ENCODE results near the gene CYTH1.

DNA sequence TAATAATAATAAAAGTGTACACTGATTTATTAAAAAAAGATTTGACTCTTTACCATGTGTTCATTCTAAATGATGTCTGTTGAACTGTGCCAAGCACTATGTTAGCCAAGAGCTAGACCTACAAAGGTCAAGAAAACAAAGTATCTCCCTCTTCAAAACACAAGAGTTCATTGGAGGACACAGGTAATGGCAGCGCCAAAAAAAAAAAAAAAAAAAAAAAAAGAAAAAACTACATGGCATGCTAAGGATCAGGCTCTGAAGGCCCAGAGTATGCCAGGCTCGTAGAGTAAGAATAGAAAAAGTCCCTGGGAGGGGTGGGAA, 35.2 kb downstream of the CYTH1 start:
- TF ChIP-seq GABPA (IDR thresholded peaks at IDR 0.05; ENCODE audit: low read depth) (no peak), NR2C2 (IDR thresholded peaks at IDR 0.05; ENCODE audit: borderline replicate concordance, control insufficient read depth, insufficient read length, low read depth) (no peak), POLR2A (IDR thresholded peaks at IDR 0.05; ENCODE audit: low read depth, low read length) (no peak), NR2C1 (IDR thresholded peaks at IDR 0.05) (no peak), SMC3 (IDR thresholded peaks at IDR 0.05; ENCODE audit: borderline replicate concordance, low read length) (no peak), TCF12 (IDR thresholded peaks at IDR 0.05; ENCODE audit: low read depth, low read length) (no peak), RAD51 (IDR thresholded peaks at IDR 0.05) (no peak), POLR2AphosphoS5 (IDR thresholded peaks at IDR 0.05; ENCODE audit: low read length) (no peak), RAD21 (IDR thresholded peaks at IDR 0.05; ENCODE audit: insufficient read depth, low read depth, low read length) (no peak), CHD1 (IDR thresholded peaks at IDR 0.05; ENCODE audit: low read depth, low read length) (no peak), MEF2A (IDR thresholded peaks at IDR 0.05; ENCODE audit: insufficient read depth, low read depth, low read length) (no peak)
- TF ChIP-seq, protein P1, sequence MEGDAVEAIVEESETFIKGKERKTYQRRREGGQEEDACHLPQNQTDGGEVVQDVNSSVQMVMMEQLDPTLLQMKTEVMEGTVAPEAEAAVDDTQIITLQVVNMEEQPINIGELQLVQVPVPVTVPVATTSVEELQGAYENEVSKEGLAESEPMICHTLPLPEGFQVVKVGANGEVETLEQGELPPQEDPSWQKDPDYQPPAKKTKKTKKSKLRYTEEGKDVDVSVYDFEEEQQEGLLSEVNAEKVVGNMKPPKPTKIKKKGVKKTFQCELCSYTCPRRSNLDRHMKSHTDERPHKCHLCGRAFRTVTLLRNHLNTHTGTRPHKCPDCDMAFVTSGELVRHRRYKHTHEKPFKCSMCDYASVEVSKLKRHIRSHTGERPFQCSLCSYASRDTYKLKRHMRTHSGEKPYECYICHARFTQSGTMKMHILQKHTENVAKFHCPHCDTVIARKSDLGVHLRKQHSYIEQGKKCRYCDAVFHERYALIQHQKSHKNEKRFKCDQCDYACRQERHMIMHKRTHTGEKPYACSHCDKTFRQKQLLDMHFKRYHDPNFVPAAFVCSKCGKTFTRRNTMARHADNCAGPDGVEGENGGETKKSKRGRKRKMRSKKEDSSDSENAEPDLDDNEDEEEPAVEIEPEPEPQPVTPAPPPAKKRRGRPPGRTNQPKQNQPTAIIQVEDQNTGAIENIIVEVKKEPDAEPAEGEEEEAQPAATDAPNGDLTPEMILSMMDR (IDR thresholded peaks at IDR 0.05 in 2 of 3, conservative IDR thresholded peaks at IDR 0.05 in 1 of 3; ENCODE audit: control insufficient read depth in 2 of 3, extremely low read depth in 1 of 3, insufficient read depth in 1 of 3, low read depth in 3 of 3, low read length in 3 of 3), result no peak
- TF ChIP-seq, protein P2, sequence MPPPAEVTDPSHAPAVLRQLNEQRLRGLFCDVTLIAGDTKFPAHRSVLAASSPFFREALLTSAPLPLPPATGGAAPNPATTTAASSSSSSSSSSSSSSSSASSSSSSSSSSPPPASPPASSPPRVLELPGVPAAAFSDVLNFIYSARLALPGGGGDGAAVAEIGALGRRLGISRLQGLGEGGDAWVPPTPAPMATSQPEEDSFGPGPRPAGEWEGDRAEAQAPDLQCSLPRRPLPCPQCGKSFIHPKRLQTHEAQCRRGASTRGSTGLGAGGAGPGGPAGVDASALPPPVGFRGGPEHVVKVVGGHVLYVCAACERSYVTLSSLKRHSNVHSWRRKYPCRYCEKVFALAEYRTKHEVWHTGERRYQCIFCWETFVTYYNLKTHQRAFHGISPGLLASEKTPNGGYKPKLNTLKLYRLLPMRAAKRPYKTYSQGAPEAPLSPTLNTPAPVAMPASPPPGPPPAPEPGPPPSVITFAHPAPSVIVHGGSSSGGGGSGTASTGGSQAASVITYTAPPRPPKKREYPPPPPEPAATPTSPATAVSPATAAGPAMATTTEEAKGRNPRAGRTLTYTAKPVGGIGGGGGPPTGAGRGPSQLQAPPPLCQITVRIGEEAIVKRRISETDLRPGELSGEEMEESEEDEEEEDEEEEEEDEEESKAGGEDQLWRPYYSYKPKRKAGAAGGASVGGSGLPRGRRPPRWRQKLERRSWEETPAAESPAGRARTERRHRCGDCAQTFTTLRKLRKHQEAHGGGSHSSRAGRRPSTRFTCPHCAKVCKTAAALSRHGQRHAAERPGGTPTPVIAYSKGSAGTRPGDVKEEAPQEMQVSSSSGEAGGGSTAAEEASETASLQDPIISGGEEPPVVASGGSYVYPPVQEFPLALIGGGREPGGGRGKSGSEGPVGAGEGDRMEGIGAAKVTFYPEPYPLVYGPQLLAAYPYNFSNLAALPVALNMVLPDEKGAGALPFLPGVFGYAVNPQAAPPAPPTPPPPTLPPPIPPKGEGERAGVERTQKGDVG (CRISPR knock-in tag; IDR thresholded peaks at IDR 0.05), result no peak

Measured in GM12878 (cell line).